Upper lobe of right lung (tissue), 1 donor: ENCODE measurements around the gene RPS6KC1. TPM values are rescaled to one million over a fixed set of nuclear protein-coding genes. Genes with fewer than 3 reads are reported as not detected.
"Not testable (repeated sequence)": the region's sequence is repeated elsewhere in the genome, so short reads cannot be mapped to it uniquely, and the experiment has no call there.

Experiments
- ATAC-seq: fragments of 200-7000 bp; cut with Tn5 transposase; one replicate; pipeline ENCODE4 v1.9.1; 2020; ENCODE audit warnings: mild to moderate bottlenecking, moderate library complexity
- DNase-seq: peaks from one replicate; pipeline ENCODE4 v3.0.0-alpha.2; 2020
- H3K27ac ChIP-seq: fragments of 200-600 bp; one replicate; pipeline ENCODE4 v1.8.0; 2022
- H3K27me3 ChIP-seq: fragments of 200-600 bp; one replicate; pipeline ENCODE4 v1.8.0; 2022; ENCODE audit warnings: mild to moderate bottlenecking
- H3K36me3 ChIP-seq: fragments of 200-600 bp; one replicate; pipeline ENCODE4 v1.8.0; 2022
- H3K4me1 ChIP-seq: fragments of 200-600 bp; one replicate; pipeline ENCODE4 v1.8.0; 2022
- H3K4me3 ChIP-seq: fragments of 200-600 bp; one replicate; pipeline ENCODE4 v1.8.0; 2022; ENCODE audit warnings: mild to moderate bottlenecking
- H3K9me3 ChIP-seq: fragments of 200-600 bp; one replicate; pipeline ENCODE4 v1.8.0; 2022
- CTCF ChIP-seq: fragments of 200-600 bp; IDR thresholded peaks from one replicate; pipeline ENCODE4 v1.8.0; 2022; ENCODE audit warnings: antibody characterized with exemption
- intact Hi-C: fragments of 100-400 bp; cut with DNase I; formaldehyde crosslinking; loops from one replicate; pipeline ENCODE4 v1.11.0; 2022
- total RNA-seq: library from RNA; stranded (reverse); fragmentation: NEBNext Ultra II Directional; extraction: Animal tissue kit (Norgen Biotek cat#: 25700); gene quantifications from one replicate; pipeline ENCODE4 v1.2.1, GENCODE V29; 2021
- donor health status: DM: no; HTN: yes; CAD: no; lungs with severe emphysema.

Gene RPS6KC1
- total RNA-seq, 1 donor from 2014 or later: 15.1 TPM

- Histone ChIP-seq H3K36me3 (no peaks in the 10 kb centered on the region), H3K4me1 (no peaks in the 10 kb centered on the region), H3K9me3 (no peaks in the 10 kb centered on the region), H3K27me3 (no peaks in the 10 kb centered on the region), H3K4me3 (no peak overlapping the region), H3K27ac (no peak overlapping the region)
- intact Hi-C loops: no loop called here
- DNase-seq (no peak), ATAC-seq (no peak)
- TF ChIP-seq CTCF: no peak
Observed at GRCh38 chr1:213094446-213094845, 43.4 kb downstream of the RPS6KC1 start.

- TF ChIP-seq CTCF: no peak
- Histone ChIP-seq H3K4me3 (no peak overlapping the region), H3K27ac (no peak overlapping the region), H3K27me3 (no peaks in the 10 kb centered on the region), H3K4me1 (no peaks in the 10 kb centered on the region), H3K36me3 (no peaks in the 10 kb centered on the region), H3K9me3 (no peaks in the 10 kb centered on the region)
- ATAC-seq: no peak
- intact Hi-C loops: no loop called here
- no peak for DNase-seq
Observed at GRCh38 chr1:213095467-213095866, 44.4 kb downstream of the RPS6KC1 start.

- ATAC-seq (no peak), DNase-seq (no peak)
- Histone ChIP-seq H3K27me3 (no peaks in the 10 kb centered on the region), H3K27ac (no peak overlapping the region), H3K4me1 (no peaks in the 10 kb centered on the region), H3K9me3 (no peaks in the 10 kb centered on the region), H3K4me3 (no peak overlapping the region), H3K36me3 (no peaks in the 10 kb centered on the region)
- no peak for TF ChIP-seq CTCF
- intact Hi-C loops: no loop called here
Observed at GRCh38 chr1:213099682-213100399, 48.8 kb downstream of the RPS6KC1 start.

GRCh38 chr1:213100565-213100964 lies 49.5 kb downstream of the RPS6KC1 start:
- intact Hi-C loops, H3K27me3 ChIP-seq, H3K27ac ChIP-seq, DNase-seq, H3K36me3 ChIP-seq, H3K4me3 ChIP-seq, H3K9me3 ChIP-seq, ATAC-seq, H3K4me1 ChIP-seq: not testable (repeated sequence)

GRCh38 chr1:213103377-213104306 lies 52.6 kb downstream of the RPS6KC1 start:
- Histone ChIP-seq H3K27ac (no peak overlapping the region), H3K9me3 (no peaks in the 10 kb centered on the region), H3K4me1 (no peaks in the 10 kb centered on the region), H3K4me3 (no peak overlapping the region), H3K27me3 (no peaks in the 10 kb centered on the region), H3K36me3 (no peaks in the 10 kb centered on the region)
- intact Hi-C loops: no loop called here
- DNase-seq: no peak
- TF ChIP-seq CTCF: no peak
- no peak for ATAC-seq

GRCh38 chr1:213104604-213105003 lies 53.6 kb downstream of the RPS6KC1 start:
- no peaks in the 10 kb centered on the region for H3K36me3 ChIP-seq
- H3K9me3 ChIP-seq: no peaks in the 10 kb centered on the region
- no peaks in the 10 kb centered on the region for H3K27me3 ChIP-seq
- no peak overlapping the region for H3K4me3 ChIP-seq
- ATAC-seq (no peak), DNase-seq (no peak)
- intact Hi-C loops: no loop called here
- TF ChIP-seq CTCF: no peak
- no peak overlapping the region for H3K27ac ChIP-seq
- no peaks in the 10 kb centered on the region for H3K4me1 ChIP-seq
